Measurements from ENCODE around the gene TREML2.
A peak's percentile ranks its signal among the peaks of the same experiment; 100 is the strongest.
"Not testable (repeated sequence)": the region's sequence is repeated elsewhere in the genome, so short reads cannot be mapped to it uniquely, and the experiment has no call there.

The TREML2 gene

GRCh38 chr6:41204156-41204555 lies 3.2 kb upstream of the TREML2 start:
- DNase-seq: no peak

- DNase-seq: no peak
Measured at GRCh38 chr6:41201764-41202173, 820 bp upstream of the TREML2 start.

- peak; percentile 35 for DNase-seq
Measured at GRCh38 chr6:41200296-41200900, 551 bp downstream of the TREML2 start.

- DNase-seq: no peak
Measured at GRCh38 chr6:41199552-41200246, 1.2 kb downstream of the TREML2 start.

- no peak for DNase-seq
Measured at GRCh38 chr6:41197234-41197633, 3.7 kb downstream of the TREML2 start.

- DNase-seq: no peak
Measured at GRCh38 chr6:41194386-41194785, 6.6 kb downstream of the TREML2 start.

- no peak for DNase-seq
Measured at GRCh38 chr6:41193884-41194283, 7.1 kb downstream of the TREML2 start.

GRCh38 chr6:41193171-41193734 lies 7.7 kb downstream of the TREML2 start:
- DNase-seq: no peak

GRCh38 chr6:41191569-41191968 lies 9.4 kb downstream of the TREML2 start:
- no peak for DNase-seq

GRCh38 chr6:41190791-41191190 lies 10.2 kb downstream of the TREML2 start:
- no peak for DNase-seq

- no peak for DNase-seq
Measured at GRCh38 chr6:41189967-41190366, 11.0 kb downstream of the TREML2 start.

GRCh38 chr6:41189046-41189445 lies 11.9 kb downstream of the TREML2 start:
- DNase-seq: not testable (repeated sequence)

- no peak for DNase-seq
Measured at GRCh38 chr6:41187924-41188886, 12.7 kb downstream of the TREML2 start.

GRCh38 chr6:41186031-41186562 lies 14.9 kb downstream of the TREML2 start:
- DNase-seq: no peak

- no peak for DNase-seq
Measured at GRCh38 chr6:41184761-41185160, 16.2 kb downstream of the TREML2 start.

- no peak for DNase-seq
Measured at GRCh38 chr6:41182069-41183034, 18.6 kb downstream of the TREML2 start.

- no peak for DNase-seq
Measured at GRCh38 chr6:41181566-41181965, 19.4 kb downstream of the TREML2 start.

- no peak for DNase-seq
Measured at GRCh38 chr6:41179163-41179562, 21.8 kb downstream of the TREML2 start.

- no peak for DNase-seq
Measured at GRCh38 chr6:41177695-41178094, 23.3 kb downstream of the TREML2 start.

- no peak for DNase-seq
Measured at GRCh38 chr6:41177287-41177686, 23.7 kb downstream of the TREML2 start.

- no peak for DNase-seq
Measured at GRCh38 chr6:41176189-41176588, 24.8 kb downstream of the TREML2 start.

GRCh38 chr6:41175084-41175483 lies 25.9 kb downstream of the TREML2 start:
- no peak for DNase-seq

All from activated CD4-positive, alpha-beta T cell treated with anti-CD3 and anti-CD28 coated beads for 1 hour (primary cell).